NB4 (cell line): ENCODE measurements around the gene MYORG.

Experiments used
- CTCF ChIP-seq: IDR thresholded peaks from one replicate; pipeline ENCODE4 v1.5.1; 2012; ENCODE audit warnings: low read depth, low read length
- MYC ChIP-seq: IDR thresholded peaks from 2 replicates; pipeline ENCODE4 v1.6.1; 2011; ENCODE audit warnings: low read depth, low read length
- POLR2A ChIP-seq: IDR thresholded peaks from 2 replicates; pipeline ENCODE4 v1.6.1; 2011; ENCODE audit warnings: mild to moderate bottlenecking; ENCODE audit not compliant: insufficient read length; ENCODE audit errors: extremely low read depth

DNA sequence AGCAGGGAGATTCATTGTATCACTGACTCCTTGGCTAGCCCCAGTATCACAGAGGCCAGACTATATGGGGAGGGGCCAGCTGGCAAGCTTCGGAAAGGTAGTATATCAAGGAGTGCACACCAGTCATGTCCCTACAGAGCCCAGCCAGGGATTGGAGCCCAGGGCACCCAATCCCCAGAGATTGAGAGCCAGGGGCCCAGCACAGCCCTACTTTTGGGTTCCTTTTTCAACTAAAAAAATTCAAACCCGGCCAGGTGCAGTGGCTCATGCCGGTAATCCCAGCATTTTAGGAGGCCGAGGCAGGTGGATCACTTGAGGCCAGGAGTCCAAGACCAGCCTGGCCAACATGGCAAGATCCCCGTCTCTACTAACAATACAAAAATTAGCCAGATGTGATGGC is 5.4 kb upstream of the MYORG start:
- TF ChIP-seq CTCF (no peak), POLR2A (no peak), MYC (no peak)
